GM18858 (cell line): ENCODE measurements around the gene ABHD8.

Experiments
- ATAC-seq: cut with Tn5 transposase; IDR thresholded peaks from one replicate; pipeline ENCODE4 v1.9.1; 2021; ENCODE audit not compliant: unreplicated experiment

The ABHD8 gene

DNA sequence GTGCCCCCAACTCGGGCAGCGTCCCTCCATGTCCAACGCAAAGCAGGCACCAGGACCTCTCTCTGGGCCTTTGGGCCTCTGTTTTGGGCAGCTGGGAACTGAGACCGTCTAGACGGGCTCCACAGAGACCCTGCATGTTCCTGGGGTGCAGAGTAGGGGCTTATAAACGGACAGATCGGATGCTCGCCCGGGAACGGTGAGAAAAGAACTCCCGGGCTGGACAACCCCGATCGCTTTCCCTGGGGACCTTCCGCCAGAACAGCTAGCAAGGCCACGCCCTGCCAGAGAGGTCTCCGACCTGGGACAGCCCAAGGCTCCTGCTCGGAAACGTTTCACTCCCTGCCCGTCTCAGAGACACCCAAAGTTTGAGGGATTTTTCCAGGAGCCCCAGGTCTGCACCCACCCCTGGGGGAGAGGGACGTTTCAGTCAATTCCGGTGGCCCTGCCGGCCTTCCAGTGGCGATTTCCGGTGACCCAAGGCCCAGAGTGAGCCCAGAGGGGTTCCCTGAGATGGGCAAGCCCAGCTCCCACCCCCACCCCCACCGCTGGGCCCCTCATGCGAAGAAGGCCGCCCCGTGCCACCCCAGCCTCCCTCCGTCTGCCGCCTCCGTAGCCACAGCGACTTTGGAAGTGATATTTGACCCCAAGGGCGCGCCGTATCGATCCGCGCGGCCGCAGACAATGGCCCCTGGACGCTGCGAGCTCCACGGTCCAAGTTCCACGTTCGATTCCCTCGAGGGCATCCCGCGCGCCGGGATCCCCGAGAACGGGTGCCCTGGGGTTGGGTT lies 59.2 kb downstream of the ABHD8 start:
- no peak for ATAC-seq

DNA sequence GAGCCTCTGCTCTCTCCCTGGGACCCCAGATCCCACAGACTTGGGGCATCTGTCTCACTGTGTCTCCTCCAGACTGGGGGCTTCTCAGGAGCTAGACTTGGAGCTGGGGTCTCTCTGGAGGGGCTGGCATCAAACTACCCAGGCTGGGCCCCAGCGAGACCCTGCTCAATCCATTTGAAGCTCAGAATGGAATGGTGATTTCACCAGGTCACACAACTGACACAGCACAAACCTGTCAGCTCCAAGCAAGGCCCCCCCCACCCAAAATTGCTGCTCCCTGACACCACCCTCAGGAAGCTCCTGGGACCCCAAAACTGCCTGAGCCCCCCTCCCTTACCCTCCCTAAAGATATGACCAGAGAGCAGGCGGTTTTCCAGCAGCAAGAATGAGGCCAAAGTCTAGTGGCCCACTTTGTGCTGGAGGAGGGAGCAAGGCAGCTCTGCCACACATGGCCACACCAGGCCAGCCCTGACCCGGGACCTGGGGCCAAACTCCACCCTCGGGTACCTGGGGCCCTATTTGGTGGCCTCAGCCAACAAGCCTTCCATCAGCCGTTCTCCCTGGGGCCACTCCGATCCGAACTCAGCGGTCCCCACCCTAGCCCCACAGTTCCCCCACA lies 59.9 kb downstream of the ABHD8 start:
- ATAC-seq, result no peak

DNA sequence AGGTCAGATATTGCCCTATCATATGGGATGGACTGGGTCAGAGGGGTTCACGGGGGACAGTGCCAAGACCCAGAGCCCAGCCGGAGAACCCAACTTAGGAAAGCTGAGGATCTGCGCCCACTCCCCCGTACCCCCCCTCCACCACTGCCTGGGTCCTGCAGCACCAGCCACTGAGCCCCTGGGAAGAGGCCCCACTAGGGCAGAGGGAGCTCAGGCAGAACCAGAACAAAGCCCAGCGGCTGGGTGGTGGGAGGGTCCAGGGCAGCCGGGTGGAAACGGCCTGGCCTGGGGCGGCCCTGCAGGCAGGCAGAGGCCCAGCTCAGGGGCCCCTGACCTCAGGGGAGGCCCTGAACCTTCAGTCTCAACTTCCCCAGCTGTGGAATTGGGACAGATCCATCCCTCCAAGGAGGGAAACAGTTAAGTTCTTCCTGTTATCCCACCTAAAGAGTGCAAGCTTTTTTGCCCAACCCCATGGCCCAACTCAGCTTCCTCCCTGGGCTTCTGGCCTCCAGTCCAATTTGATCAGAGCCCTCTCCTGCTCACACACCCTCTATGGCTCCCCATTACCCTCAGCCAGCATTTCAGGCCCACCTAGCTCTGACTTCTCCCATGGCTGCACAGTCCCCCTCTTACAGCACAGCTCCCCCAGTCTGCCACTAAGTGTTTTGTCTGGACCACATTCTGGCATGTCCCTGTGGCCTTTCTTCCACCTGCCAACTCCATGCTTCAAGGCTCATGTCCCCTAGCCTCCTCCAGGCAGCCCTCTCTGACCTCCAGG lies 60.6 kb downstream of the ABHD8 start:
- no peak for ATAC-seq
